Stimulated activated CD8-positive, alpha-beta memory T cell treated with anti-CD3 and anti-CD28 coated beads, Interleukin-7, amount 100 ng/mL, for 1 hour (primary cell): ENCODE measurements around the gene BTG1.
"Not testable (repeated sequence)": the region's sequence is repeated elsewhere in the genome, so short reads cannot be mapped to it uniquely, and the experiment has no call there.

Experiments
- DNase-seq, 2 donors: peaks; one replicate each; pipeline ENCODE4 v3.0.0-alpha.2; 2020; ENCODE audit warnings: low read depth in 2 of 2

BTG1 gene

DNA sequence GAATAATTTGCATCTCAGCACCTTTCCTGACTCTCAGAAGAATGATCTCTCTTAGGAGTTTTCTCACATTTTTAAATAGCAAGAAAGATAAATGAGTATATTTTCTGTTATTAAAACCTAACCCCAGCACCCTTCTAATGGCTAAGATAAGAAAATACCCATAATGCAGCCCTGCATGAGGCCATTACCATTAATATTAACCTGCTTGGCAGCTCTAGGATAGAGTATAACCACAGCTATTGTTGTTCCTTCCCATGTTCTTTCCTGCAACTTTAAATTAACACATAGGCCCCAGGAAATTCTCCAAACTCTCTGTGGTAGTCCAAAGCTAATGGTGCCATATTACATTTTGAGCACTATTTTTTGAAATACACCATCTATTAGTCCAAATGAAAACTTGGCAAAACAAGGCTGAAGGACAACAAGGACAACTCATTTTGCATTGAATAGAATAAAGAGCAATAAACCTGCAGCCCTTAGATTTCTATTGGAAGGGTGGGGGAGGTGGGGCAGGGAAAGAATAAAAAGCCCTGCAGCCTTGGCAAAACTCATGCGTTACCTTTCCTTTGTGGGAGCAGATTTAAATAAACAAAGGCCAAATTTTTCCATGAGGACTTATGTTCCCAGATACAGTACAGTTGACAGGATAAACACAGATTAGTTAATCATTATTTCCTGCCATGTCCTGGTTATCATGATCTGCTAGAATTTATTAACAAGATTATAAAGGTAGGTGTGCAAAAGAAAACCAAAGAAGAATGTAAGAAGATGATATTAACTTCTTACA lies 46.9 kb downstream of the BTG1 start:
- no peak for DNase-seq

DNA sequence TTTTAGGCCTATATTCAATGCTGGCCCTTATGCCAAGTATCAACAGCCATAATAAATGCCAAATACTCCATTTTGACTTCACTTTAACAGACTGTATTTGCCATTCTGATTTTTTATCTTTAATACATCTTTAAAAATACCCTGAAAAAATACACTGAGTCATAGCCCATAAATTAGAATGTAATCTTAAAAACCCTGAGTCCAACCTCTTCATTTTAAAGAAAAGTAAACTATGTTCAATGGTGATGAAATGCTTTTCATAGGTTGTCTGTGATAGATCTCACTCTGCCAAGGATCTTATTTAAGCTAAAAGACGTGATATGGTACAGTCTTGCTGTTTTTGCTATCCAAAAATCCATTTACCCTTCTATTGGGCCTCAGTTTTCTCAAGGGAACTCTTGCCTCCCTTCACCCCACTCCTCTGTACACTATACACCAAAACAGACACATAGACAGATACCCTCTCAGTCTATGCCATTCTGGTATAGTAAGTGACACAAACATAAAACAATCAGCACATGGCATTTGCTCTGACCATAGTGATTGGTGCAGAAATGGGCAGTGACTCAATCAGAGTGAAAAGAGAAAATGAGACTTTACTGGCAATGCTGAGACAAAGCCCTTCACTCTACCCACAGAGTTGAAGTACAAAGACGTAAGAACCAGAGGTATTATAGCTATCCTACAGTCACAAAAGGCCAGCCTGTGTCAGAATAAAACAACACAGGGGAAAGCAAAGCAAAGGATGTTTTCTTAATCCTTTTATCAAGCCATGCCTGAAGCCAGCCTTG lies 49.1 kb downstream of the BTG1 start:
- no peak for DNase-seq

DNA sequence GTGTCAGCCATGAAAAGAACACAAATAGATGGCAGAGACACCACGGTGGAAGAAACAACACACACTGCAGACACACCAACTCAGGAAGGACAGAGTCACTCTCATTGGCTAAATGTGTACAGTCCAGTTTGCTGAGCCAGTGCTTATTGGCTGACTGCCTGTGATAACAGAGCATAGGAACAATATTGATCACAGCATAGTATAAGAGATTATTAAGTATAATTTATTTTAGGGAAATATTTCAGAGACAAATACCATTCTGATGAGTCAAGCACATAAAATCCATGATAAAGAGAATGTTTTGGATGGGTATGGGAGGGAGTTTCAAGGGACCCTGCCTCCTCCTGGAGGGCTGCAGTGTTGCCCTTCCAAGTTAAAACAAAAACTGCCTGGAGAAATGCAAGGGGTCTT lies 50.9 kb downstream of the BTG1 start:
- no peak for DNase-seq

DNA sequence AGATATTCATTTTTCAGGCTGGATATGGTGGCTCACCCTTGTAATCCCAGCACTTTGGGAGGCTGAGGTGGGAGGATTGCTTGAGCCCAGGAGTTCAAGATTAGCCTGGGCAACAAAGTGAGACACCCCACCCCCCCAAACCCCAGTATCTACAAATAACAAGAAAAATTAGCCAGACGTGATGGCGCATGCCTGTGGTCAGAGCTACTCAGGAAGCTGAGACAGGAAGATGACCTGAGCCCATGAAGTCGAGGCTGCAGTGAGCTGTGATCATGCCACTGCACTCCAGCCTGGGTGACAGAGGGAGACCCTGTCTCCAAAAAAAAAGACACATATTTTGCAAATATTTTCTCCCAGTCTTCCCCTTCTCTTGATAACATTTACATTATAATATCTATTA lies 51.3 kb downstream of the BTG1 start:
- DNase-seq: not testable (repeated sequence)
